ENCODE measurements around the gene CLTB. TPM values are rescaled to one million over a fixed set of nuclear protein-coding genes. Genes with fewer than 3 reads are reported as not detected.

The CLTB gene
- total RNA-seq, 1 experiment from 2014 or later = 339 TPM

- Mint-ChIP-seq H3K4me3 (ENCODE audit: unreplicated experiment) (no peak overlapping the region), H3K9me3 (ENCODE audit: unreplicated experiment) (peaks cover 7% of the 10 kb centered on the region), H3K27ac (ENCODE audit: low read depth, unreplicated experiment) (no peak overlapping the region), H3K36me3 (ENCODE audit: insufficient read depth, unreplicated experiment) (no peaks in the 10 kb centered on the region), H3K4me1 (ENCODE audit: insufficient read depth, unreplicated experiment) (peaks cover 11% of the 10 kb centered on the region), H3K27me3 (ENCODE audit: insufficient read depth, unreplicated experiment) (no peaks in the 10 kb centered on the region)
- ChIA-PET POLR2A (interaction anchor here (2.9 kb wide), 1 partner anchor 23 kb away, joined by 16 read pairs; the partner anchor contains the start of gene FAF2), CTCF (interaction anchor here (0.7 to 1.7 kb wide), 3 partner anchors 8 to 695 kb away, joined by 3 to 4 read pairs (median 3); no protein-coding TSS in a partner anchor)
- TF ChIP-seq, protein P1, sequence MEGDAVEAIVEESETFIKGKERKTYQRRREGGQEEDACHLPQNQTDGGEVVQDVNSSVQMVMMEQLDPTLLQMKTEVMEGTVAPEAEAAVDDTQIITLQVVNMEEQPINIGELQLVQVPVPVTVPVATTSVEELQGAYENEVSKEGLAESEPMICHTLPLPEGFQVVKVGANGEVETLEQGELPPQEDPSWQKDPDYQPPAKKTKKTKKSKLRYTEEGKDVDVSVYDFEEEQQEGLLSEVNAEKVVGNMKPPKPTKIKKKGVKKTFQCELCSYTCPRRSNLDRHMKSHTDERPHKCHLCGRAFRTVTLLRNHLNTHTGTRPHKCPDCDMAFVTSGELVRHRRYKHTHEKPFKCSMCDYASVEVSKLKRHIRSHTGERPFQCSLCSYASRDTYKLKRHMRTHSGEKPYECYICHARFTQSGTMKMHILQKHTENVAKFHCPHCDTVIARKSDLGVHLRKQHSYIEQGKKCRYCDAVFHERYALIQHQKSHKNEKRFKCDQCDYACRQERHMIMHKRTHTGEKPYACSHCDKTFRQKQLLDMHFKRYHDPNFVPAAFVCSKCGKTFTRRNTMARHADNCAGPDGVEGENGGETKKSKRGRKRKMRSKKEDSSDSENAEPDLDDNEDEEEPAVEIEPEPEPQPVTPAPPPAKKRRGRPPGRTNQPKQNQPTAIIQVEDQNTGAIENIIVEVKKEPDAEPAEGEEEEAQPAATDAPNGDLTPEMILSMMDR (IDR thresholded peaks at IDR 0.05; ENCODE audit: unreplicated experiment) = no peak
- DNase-seq (ENCODE audit: unreplicated experiment) = no peak
- intact Hi-C loops (cut with micrococcal nuclease) = no loop called here
- no TSS peak for BruUV-seq (replicated peaks)
These were observed 8.8 kb upstream of the CLTB start for GRCh38 chr5:176425138-176425537.

DNA sequence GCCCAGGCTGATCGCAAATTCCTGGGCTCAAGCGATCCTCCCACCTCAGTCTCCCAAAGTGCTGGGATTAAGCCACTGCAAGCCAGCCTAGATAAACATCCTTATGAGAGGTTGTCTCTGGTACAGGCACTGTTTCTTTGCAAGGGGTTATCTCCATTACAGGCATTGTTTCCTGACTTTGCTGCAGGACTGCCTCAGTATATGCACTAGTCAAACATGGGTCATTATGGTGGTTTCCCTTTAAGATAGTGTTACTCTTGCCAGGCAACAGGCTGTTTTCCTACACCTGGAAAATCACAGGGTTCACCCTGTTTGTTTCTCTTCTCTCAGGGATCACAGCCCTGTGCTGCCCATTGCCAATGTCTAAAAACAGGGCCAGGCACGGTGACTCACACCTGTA, 7.8 kb upstream of the CLTB start:
- POLR2A ChIA-PET = interaction anchor here (1.6 kb wide), 1 partner anchor 23 kb away, joined by 5 read pairs; no protein-coding TSS in a partner anchor
- intact Hi-C loops (cut with micrococcal nuclease) = no loop called here
- Mint-ChIP-seq H3K4me3 (ENCODE audit: unreplicated experiment) (no peak overlapping the region), H3K27me3 (ENCODE audit: insufficient read depth, unreplicated experiment) (no peaks in the 10 kb centered on the region), H3K9me3 (ENCODE audit: unreplicated experiment) (peaks cover 7% of the 10 kb centered on the region), H3K27ac (ENCODE audit: low read depth, unreplicated experiment) (no peak overlapping the region), H3K4me1 (ENCODE audit: insufficient read depth, unreplicated experiment) (peaks cover 11% of the 10 kb centered on the region), H3K36me3 (ENCODE audit: insufficient read depth, unreplicated experiment) (no peaks in the 10 kb centered on the region)
- no peak for DNase-seq (ENCODE audit: unreplicated experiment)
- TF ChIP-seq, protein P1 (IDR thresholded peaks at IDR 0.05; ENCODE audit: unreplicated experiment) = no peak
- CTCF ChIA-PET = interaction anchor here (1.5 to 2.1 kb wide), 2 partner anchors 11 to 22 kb away, joined by 4 to 5 read pairs; no protein-coding TSS in a partner anchor
- BruUV-seq (replicated peaks) = no TSS peak

- Mint-ChIP-seq H3K9me3 (ENCODE audit: unreplicated experiment) (peaks cover 7% of the 10 kb centered on the region), H3K4me1 (ENCODE audit: insufficient read depth, unreplicated experiment) (peaks cover 8% of the 10 kb centered on the region), H3K36me3 (ENCODE audit: insufficient read depth, unreplicated experiment) (no peaks in the 10 kb centered on the region), H3K27me3 (ENCODE audit: insufficient read depth, unreplicated experiment) (no peaks in the 10 kb centered on the region), H3K27ac (ENCODE audit: low read depth, unreplicated experiment) (no peak overlapping the region), H3K4me3 (ENCODE audit: unreplicated experiment) (no peak overlapping the region)
- TF ChIP-seq, protein P1 (IDR thresholded peaks at IDR 0.05; ENCODE audit: unreplicated experiment) = no peak
- no TSS peak for BruUV-seq (replicated peaks)
- CTCF ChIA-PET = interaction anchor here (0.6 to 1.2 kb wide), 5 partner anchors 9 to 1472 kb away, joined by 3 to 6 read pairs (median 3); no protein-coding TSS in a partner anchor
- intact Hi-C loops (cut with micrococcal nuclease) = no loop called here
- POLR2A ChIA-PET = interaction anchor here (1.1 to 2.6 kb wide), 2 partner anchors 9 to 27 kb away, joined by 3 to 18 read pairs; partner anchors contain the start of gene FAF2
- no peak for DNase-seq (ENCODE audit: unreplicated experiment)
These were observed 4.7 kb upstream of the CLTB start for GRCh38 chr5:176420972-176421544.

DNA sequence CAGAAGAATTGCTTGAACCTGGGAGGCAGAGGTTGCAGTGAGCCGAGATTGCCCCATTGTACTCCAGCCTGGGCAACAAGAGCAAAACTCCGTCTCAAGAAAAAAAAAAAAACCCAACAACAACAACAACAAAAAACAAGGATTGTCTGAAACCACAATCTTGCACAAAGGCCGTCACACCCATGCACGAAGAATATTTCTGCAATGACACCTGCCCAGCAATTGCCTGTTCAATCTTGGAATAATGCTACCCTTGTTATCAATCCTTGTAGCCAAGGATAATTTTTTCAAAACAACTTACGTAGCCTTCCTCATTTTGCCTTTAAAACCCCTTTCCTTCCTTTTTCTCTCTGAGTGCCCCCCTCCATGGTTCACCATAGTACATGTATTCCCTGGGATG, 3.7 kb upstream of the CLTB start:
- H3K36me3 Mint-ChIP-seq (ENCODE audit: insufficient read depth, unreplicated experiment) = no peaks in the 10 kb centered on the region
- DNase-seq (ENCODE audit: unreplicated experiment) = no peak
- ChIA-PET POLR2A (interaction anchor here (1.1 to 2.6 kb wide), 2 partner anchors 10 to 28 kb away, joined by 3 to 18 read pairs; partner anchors contain the start of gene FAF2), CTCF (interaction anchor here (0.5 to 1.0 kb wide), 2 partner anchors 10 to 150 kb away, joined by 3 read pairs; no protein-coding TSS in a partner anchor)
- TF ChIP-seq, protein P1 (IDR thresholded peaks at IDR 0.05; ENCODE audit: unreplicated experiment) = no peak
- H3K4me3 Mint-ChIP-seq (ENCODE audit: unreplicated experiment) = no peak overlapping the region
- no TSS peak for BruUV-seq (replicated peaks)
- no peak overlapping the region for H3K27ac Mint-ChIP-seq (ENCODE audit: low read depth, unreplicated experiment)
- H3K4me1 Mint-ChIP-seq (ENCODE audit: insufficient read depth, unreplicated experiment) = peaks cover 13% of the 10 kb centered on the region
- intact Hi-C loops (cut with micrococcal nuclease) = no loop called here
- H3K27me3 Mint-ChIP-seq (ENCODE audit: insufficient read depth, unreplicated experiment) = no peaks in the 10 kb centered on the region
- peaks cover 7% of the 10 kb centered on the region for H3K9me3 Mint-ChIP-seq (ENCODE audit: unreplicated experiment)

Measured in MCF 10A (cell line).